OCI-LY3 (cell line): ENCODE data around the gene TAF1.
"Not testable (repeated sequence)": the region's sequence is repeated elsewhere in the genome, so short reads cannot be mapped to it uniquely, and the experiment has no call there.

Experiments
- CTCF ChIP-seq: fragments of 200-600, 300-600 bp; sonication (generic); IDR thresholded peaks from 2 replicates; pipeline ENCODE4 v1.5.1; 2014; ENCODE audit warnings: antibody characterized with exemption, low read length, low read depth
- EZH2phosphoT487 ChIP-seq: fragments of 200-600 bp; shearing (Covaris generic); IDR thresholded peaks from 2 replicates; pipeline ENCODE4 v1.6.1; 2018; ENCODE audit warnings: antibody characterized with exemption, mixed run types, low read depth

- not testable (repeated sequence) for TF ChIP-seq CTCF, EZH2phosphoT487
Measured at GRCh38 chrX:71324452-71324851, 41.7 kb upstream of the TAF1 start.
